GM12872 (cell line): ENCODE measurements around the gene FCN2.

ENCODE experiments used
- TF ChIP-seq, protein P1 (sequence below): IDR thresholded peaks from 3 replicates; pipeline ENCODE4 v1.5.1; 2011; ENCODE audit warnings: low read depth, mild to moderate bottlenecking, low read length, moderate library complexity; ENCODE audit not compliant: insufficient read depth

The FCN2 gene

DNA sequence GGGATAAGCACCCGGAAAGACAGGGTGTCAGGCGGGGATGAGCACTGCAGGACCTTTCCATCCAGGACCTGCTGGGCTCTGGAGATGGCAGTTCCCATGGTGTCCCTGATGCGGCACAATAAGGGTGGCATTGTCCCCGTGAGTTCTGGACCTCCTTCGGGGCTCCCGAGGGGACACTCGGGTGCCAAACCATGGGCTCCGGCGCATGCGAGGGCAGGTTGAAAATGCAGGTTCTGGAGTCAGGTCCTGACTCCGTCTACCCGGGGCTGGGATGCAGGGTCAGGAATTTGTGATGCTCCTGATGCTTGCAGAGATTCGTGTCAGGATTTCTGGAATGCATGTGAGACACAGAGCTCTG lies 682 bp downstream of the FCN2 start:
- TF ChIP-seq, protein P1, sequence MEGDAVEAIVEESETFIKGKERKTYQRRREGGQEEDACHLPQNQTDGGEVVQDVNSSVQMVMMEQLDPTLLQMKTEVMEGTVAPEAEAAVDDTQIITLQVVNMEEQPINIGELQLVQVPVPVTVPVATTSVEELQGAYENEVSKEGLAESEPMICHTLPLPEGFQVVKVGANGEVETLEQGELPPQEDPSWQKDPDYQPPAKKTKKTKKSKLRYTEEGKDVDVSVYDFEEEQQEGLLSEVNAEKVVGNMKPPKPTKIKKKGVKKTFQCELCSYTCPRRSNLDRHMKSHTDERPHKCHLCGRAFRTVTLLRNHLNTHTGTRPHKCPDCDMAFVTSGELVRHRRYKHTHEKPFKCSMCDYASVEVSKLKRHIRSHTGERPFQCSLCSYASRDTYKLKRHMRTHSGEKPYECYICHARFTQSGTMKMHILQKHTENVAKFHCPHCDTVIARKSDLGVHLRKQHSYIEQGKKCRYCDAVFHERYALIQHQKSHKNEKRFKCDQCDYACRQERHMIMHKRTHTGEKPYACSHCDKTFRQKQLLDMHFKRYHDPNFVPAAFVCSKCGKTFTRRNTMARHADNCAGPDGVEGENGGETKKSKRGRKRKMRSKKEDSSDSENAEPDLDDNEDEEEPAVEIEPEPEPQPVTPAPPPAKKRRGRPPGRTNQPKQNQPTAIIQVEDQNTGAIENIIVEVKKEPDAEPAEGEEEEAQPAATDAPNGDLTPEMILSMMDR, result no peak

DNA sequence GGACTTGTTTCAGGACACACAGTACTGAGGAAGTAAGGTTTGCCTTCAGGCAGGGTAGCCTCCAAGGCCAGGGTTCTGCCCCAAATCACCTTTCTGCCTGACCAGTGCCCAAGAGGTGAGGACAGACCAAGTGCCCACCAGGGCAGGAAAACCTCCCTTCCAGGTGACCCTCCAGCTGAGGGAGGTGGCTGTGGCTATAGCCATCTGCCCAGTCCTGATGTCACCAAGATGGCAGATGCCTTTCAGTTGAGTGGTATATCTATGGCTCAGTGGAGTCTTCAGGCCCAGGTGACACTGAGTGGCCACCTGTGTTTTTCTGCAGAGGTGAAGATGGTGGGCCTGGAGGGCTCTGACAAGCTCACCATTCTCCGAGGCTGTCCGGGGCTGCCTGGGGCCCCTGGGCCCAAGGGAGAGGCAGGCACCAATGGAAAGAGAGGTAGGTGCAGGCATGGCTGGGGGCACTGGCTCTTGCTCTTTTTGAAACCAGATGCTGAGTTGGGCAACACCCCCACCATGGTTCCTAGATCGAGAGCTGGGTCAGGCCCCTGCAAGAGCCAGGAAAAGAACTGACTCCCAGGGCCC lies 1.7 kb downstream of the FCN2 start:
- TF ChIP-seq, protein P1, result no peak

DNA sequence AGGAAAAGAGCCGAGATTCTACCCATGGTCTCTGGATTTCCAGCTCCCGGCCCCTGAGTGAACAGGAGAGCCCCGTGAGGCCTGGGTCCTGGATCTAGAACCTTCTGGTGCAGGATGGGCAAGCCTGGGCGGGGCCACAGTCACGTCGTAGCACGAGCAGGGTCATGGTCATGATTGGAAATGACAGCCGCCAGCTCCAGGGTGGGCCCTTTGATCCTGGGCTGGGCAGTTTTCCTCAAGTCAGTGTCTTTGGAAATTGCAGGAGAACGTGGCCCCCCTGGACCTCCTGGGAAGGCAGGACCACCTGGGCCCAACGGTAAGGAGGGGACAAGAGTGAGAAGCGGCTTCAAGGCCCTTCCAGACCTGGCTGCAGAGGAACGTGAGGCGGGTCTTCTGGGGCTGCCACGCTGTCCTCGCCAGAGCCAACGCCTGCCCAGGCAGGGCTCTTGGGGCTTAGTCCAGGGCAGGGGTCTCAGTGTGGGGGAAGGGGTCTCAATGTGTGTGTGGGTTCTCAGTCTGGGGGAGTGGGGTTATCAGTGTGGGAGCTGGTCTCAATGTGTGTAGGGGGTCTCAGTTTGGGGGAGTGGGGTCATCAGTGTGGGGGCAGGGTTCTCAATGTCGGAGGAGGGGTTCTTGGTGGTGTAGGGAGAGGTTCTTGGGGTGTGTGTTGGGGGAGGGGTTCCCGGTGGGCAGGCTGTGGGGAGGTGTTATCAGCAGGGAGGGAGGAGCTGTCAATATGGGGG lies 2.6 kb downstream of the FCN2 start:
- TF ChIP-seq, protein P1, result no peak

DNA sequence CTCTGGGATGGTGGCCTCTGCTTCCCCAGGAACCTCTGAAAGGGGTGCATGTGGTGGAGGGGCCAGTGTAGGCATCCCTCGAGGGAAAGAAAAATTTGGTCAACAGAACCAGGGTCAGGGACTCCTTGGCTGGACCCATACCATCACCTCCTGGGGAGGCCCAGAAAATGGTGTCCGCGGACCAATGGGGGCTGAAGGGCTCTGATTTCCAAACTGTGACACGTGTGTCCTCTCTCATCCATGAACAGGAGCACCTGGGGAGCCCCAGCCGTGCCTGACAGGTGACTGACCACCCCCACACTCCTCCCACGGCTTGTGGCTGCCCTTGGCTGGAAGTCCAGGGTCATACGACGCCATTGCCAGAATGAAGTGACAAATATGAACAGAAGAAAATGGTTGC lies 3.9 kb downstream of the FCN2 start:
- TF ChIP-seq, protein P1, result no peak

DNA sequence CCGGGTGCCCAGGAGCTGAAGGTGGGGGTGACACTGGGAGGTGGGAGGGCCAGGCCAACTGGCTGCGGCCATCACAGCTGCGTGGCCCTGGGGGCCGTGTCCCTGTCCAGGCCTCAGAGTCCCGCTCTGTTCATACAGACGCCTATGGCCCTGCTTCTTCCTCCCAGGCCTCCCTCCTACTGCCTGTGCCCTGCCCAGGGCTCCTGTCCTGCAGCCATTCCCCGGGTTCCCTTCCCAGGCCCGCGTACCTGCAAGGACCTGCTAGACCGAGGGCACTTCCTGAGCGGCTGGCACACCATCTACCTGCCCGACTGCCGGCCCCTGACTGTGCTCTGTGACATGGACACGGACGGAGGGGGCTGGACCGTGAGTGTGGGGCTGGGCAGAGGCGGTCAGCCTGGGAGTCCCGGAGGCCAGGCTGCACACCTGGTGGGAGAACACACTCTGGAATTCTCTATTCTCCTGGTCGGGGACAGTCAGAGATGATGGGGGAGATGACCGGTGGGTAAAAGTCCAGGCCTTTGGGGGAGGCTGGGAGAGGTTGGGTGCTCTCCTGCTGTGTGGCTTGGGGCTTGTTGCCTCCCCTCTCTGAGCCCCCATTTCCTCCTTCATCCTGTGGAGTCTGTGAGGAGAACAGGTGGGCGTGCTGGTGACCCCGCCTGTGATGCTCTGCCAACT lies 4.5 kb downstream of the FCN2 start:
- TF ChIP-seq, protein P1, result no peak

DNA sequence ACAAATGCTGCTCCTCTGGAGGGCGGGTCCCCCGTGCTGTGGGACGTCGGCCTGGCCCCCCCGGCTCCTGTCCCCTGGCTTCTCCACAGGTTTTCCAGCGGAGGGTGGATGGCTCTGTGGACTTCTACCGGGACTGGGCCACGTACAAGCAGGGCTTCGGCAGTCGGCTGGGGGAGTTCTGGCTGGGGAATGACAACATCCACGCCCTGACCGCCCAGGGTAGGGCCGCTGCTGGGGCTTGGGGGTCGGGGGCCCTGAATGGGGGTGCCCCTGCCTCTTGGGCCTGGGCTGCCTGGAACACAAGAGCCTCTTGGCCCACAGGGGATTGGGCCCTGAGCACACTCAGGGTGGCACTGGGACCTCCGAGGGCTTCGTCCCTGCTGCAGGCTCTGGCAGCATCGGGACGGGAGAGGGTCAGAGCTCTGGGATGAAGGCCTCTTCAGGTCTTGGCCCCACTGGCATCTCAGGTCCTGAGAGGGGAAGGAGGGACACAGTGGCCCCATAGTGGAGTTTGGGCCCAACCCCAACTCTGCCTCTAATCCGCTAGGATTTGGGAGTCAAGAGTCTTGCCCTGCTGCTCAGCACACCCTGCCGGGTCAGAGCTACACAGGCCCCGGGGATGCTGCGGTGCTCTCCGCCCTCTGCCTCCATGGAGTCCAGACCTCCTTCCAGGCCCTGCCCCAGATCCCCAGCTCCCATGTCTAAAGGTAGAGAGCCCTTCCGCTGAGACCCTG lies 5.2 kb downstream of the FCN2 start:
- TF ChIP-seq, protein P1, result no peak

DNA sequence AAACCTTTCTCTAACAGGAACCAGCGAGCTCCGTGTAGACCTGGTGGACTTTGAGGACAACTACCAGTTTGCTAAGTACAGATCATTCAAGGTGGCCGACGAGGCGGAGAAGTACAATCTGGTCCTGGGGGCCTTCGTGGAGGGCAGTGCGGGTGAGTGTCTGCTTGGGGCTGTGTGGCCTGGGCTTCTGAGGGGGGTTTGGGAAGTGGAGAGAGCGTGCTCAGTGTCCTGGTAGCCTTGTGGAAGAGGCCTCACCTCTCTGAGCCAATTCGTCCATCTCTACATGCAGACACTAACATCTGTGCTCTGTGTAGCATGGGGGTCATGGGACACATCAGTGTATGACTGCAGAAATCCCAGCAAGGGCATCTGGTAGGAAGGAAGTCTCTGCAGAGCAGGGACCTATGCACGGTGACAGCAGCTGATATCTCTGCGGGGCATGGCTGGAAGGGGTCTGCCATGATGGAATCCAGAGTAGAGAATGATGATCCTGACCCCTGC lies 5.9 kb downstream of the FCN2 start:
- TF ChIP-seq, protein P1, result no peak
